ENCODE data around the gene KLHDC8A.
"Not testable (repeated sequence)": the region's sequence is repeated elsewhere in the genome, so short reads cannot be mapped to it uniquely, and the experiment has no call there.

The KLHDC8A gene

DNA sequence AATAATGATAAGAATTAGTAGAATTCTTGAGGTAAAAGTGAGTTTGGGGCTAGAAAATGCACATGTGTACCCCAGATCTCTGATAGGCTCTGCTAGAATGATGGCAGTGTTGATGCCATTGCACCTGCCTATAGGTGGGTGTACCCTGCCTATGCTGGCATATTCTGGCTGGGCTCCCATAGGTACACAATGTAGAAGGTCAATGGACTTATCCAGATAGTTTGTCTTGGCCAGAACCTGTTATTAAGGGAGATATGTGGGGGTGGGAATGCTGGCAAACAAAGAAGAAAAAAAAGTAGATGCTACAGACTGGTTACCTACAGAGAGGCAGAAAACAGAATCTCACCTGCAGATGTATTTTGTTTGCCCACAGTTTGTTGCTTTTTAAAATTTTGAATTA lies 14.1 kb upstream of the KLHDC8A start:
- DNase-seq = no peak

GRCh38 chr1:205369701-205370123 lies 13.0 kb upstream of the KLHDC8A start:
- no peak for DNase-seq

GRCh38 chr1:205368478-205368877 lies 11.8 kb upstream of the KLHDC8A start:
- DNase-seq = no peak

GRCh38 chr1:205365945-205366463 lies 9.3 kb upstream of the KLHDC8A start:
- no peak for DNase-seq

DNA sequence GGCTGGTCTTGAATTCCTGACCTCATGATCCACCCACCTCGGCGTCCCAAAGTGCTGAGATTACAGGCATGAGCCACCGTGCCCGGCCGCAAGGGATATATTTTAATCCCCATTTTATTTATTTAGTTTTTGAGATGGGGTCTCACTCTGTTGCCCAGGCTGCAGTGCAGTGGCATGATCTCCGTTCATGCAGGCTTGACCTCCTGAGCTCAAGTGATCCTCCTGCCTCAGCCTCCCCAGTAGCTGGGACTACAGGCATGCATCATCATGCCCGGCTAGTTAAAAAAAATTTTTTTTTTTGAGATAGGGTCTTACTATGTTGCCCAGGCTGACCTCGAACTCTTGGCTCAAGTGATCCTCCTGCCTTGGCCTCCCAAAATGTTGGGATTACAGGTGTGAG lies 8.4 kb upstream of the KLHDC8A start:
- DNase-seq = not testable (repeated sequence)

GRCh38 chr1:205360891-205361290 lies 4.2 kb upstream of the KLHDC8A start:
- no peak for DNase-seq

DNA sequence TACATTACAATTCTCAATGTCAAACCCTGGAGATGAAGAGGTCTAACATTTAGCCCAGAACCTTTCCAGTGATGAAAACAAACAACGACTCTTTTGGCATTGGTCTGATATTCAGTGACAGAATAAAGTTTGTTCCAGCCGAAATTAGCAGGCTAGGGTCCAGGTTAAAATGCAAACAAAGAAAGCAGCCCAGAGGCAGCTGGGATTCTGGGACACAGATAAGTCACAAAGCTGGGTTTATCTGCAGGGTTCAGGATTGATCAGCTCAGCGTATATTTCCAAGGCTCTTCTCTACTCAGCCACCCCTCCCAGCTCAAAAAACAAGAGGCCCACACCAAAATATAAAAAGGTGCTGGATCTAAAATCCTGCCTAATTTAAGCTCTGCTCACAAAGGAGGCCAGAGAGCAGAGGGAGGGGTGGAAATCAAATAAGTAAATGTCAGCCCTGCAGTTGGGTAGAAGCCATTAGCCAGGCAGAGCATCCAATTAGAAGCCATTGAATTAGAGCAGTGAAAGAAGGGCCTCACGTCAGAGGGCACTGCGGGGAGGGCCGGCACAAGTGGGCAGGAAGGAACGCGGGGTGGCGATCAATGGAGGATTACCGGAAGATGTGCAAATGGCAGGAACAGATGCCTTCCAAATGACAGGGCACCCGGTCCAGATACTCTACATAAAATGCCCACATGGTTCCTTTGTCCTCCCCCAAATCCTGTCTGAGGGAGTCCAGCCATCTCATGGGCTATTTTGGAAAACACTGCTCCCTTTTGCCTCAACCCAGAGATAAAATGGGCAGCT lies 3.2 kb upstream of the KLHDC8A start:
- DNase-seq = no peak

GRCh38 chr1:205358579-205358978 lies 1.9 kb upstream of the KLHDC8A start:
- no peak for DNase-seq

DNA sequence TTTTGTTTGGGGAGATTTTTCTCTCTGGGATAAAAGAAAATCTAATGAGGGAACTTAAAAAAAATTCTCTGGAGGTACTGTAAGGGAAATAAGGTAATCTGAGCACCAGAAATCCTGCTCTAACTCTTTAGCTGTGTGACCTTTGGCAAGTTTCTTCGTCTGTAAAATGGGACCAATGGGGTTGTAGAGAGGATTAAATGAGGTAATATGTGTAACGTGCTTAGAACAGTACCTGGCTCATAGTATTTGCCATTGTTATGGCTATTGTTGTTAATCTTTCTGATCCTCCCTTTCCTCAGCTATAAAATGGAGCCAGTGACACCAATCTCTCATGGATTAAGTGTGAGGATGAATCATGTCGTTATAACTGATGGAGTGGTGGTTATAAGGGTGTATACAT lies 845 bp upstream of the KLHDC8A start:
- no peak for DNase-seq

- no peak for DNase-seq
Observed at GRCh38 chr1:205355075-205355453, 1.7 kb downstream of the KLHDC8A start.

DNA sequence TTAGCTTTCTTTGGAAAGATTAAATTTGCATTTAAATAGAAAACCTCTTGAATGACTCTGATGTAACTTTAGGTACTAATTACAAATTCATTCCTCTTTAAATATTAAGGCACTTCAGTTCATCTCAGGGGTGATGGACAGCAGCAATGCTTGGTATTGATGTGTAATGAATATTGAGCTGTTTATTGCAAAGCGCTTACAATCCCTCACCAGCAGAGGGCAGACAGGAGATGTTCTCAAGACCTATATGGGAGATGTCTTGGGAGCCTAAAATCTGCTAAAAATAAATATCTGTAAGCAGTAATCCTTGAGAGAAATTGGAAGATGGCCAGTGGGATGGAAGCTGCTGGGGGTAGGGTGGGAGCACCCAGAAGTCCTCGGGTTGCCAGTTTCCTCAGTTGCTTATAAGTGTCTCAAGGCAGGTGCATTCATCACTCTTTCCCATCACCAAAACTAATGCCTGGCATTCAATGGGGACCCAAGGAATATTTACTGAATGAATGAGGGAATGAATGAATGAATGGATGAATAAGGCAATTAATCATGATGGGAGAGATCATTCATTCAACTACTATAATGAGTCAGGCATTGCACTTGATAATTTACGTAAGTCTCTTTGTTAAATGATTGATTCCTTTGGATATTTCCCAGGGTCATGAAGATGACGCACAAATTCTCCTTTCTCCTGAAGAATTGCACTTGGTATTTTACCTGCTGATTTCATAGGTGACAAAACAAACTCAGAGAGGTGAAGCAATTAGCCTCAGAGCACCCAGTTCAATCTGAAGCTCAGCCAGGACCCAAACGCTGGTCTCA lies 2.3 kb downstream of the KLHDC8A start:
- peak; percentile 61 for DNase-seq

DNA sequence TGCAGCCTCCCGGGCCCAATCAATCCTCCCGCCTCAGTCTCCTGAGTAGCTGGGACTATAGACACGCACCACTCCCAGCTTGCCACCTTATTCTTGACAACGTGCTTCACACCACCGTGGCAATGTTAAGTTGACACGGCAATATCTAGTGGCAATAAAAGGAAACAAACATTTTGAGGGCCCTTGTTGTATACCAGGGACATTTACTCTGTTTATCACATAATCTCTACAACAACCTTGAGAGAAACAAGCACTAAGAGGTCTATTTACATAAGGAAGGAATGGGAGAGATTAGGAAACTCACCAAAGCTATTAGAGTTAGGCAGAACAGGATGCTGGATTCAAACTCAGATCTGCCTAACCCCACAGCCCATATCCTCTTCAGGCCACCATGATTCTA lies 3.1 kb downstream of the KLHDC8A start:
- DNase-seq = no peak

DNA sequence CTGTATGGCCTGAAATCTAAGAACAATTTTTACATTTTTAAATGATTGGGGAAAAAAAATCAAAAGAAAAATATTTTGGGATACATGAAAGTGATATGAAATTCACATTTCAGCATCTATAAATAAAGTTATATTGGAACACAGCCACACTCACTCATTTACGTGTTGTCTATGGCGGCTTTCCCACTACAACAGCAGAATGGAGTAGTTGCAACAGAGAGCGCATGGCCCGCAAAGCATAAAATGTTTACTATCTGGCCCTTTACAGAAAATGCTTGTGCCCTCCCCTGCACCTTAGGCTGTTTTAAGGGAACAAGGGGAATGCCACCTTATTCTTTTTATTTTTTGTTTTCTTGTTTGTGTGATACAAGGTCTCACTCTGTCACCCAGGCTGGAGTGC lies 3.5 kb downstream of the KLHDC8A start:
- no peak for DNase-seq

DNA sequence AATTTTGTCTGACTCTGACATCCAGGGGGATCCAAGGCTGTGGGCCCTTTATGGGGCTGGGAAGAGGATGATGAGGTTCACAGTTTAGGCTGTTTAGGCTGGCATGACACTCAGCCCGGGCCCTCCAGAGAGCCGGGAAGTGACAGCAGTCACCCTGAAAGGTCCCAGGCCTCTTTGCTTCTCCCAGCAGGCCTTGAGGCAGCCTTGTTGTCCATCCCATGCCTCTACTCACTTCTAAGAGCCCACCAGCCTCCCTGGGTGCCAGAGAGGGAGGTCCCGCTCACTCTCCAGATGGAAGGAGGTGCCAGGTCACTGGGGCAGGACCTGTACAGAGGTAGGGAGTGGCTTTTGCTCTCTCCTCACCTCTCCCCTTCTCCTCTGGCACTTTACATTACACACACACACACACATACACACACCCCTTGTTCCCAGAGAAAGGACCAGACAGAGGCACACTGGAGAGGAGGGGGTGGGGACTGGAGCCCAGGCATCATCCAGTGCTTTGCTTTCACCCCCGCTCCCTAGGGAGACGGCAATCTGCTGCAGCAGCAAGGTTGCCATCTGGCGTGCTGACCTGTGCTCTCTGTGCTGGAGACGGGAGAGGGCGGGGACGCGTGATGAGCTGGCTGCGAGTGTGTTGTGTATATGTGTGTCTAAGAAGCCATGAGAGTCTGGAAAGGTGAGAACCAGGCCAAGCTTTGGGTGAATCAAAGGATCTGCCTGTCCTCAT lies 4.6 kb downstream of the KLHDC8A start:
- DNase-seq = no peak

DNA sequence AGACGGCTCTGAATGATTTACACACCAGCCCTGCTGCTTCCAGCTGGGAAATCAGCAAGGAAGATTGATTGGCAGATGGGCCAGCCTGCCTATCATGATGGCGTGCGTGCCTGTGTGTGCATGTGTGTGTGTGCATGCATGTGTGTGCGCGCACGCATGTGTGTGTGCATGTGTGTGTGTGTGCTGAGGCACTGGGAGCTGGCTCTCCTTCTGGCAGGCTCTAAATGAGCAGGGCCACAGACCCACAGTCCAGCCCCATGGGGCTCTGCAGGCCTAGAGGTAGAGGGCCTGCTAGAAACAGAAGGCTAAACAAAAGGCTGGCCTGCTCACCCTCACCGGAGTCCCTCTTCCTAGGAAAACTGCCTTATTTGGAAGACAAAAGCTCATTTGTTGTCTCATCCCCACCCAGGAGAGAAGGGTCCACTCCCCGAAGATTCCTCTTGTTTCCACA lies 6.0 kb downstream of the KLHDC8A start:
- DNase-seq = no peak

GRCh38 chr1:205350124-205350523 lies 6.6 kb downstream of the KLHDC8A start:
- DNase-seq = no peak

GRCh38 chr1:205348554-205349487 lies 7.9 kb downstream of the KLHDC8A start:
- no peak for DNase-seq

DNA sequence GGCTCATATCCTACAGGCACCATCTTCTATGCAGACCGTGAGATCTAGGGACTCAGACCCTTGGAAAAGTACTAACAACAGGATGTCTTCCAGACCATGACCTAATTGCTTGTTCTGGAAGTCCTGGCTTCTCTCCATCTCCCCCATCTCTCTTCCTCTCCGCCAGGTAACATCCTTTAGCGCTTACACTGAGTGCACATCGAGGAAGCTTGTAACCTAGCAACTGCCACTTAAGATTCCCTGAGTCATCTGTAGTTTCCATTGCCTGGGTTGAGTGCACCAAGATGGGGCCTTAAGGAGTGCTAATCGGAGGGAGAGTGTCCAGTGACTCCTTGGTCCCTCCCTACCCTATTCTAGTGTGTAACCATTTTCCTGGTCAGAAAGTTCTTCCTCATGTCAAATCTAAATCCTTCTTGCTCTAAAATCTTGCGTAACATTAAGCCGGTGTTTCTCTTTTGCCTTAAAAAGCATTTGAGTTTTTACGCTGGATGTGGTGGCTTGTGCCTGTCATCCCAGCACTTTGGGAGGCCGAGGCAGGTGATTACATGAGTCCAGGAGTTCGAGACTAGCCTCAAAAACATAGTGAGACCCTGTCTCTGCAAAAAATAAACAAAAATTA lies 9.7 kb downstream of the KLHDC8A start:
- no peak for DNase-seq

- DNase-seq = no peak
Observed at GRCh38 chr1:205345761-205346160, 11.0 kb downstream of the KLHDC8A start.

GRCh38 chr1:205344066-205344928 lies 12.4 kb downstream of the KLHDC8A start:
- DNase-seq = no peak
